HG03439 (cell line): ENCODE data around the gene HOXB5.

Experiments used
- ATAC-seq: cut with Tn5 transposase; IDR thresholded peaks from one replicate; pipeline ENCODE4 v1.9.1; 2021; ENCODE audit warnings: mild to moderate bottlenecking, moderate library complexity; ENCODE audit not compliant: unreplicated experiment

Gene HOXB5

GRCh38 chr17:48593126-48593829, at the start of gene HOXB5:
TSS of gene HOXB5 (minus strand) at chr17:48593779. CDS start at chr17:48593682, 97 bp downstream.
- no peak for ATAC-seq

GRCh38 chr17:48642843-48643696, 49.5 kb upstream of the HOXB5 start:
- no peak for ATAC-seq

- ATAC-seq: no peak
Observed at GRCh38 chr17:48642059-48642842, 48.7 kb upstream of the HOXB5 start.

GRCh38 chr17:48641541-48642058, 48.0 kb upstream of the HOXB5 start:
- ATAC-seq: no peak

GRCh38 chr17:48640858-48641180, 47.2 kb upstream of the HOXB5 start:
- no peak for ATAC-seq

GRCh38 chr17:48639982-48640857, 46.6 kb upstream of the HOXB5 start:
- ATAC-seq: no peak

- no peak for ATAC-seq
Observed at GRCh38 chr17:48639136-48639535, 45.6 kb upstream of the HOXB5 start.

GRCh38 chr17:48637323-48638260, 44.0 kb upstream of the HOXB5 start:
- ATAC-seq: no peak

- ATAC-seq: no peak
Observed at GRCh38 chr17:48636177-48637018, 42.8 kb upstream of the HOXB5 start.

GRCh38 chr17:48634493-48635208, 41.1 kb upstream of the HOXB5 start:
- no peak for ATAC-seq

- ATAC-seq: no peak
Observed at GRCh38 chr17:48633266-48633677, 39.7 kb upstream of the HOXB5 start.

- no peak for ATAC-seq
Observed at GRCh38 chr17:48632579-48633265, 39.1 kb upstream of the HOXB5 start.

GRCh38 chr17:48631693-48632578, 38.4 kb upstream of the HOXB5 start:
- no peak for ATAC-seq

GRCh38 chr17:48630925-48631692, 37.5 kb upstream of the HOXB5 start:
- ATAC-seq: no peak
